ENCODE measurements around the gene TIMP3. TPM values are rescaled to one million over a fixed set of nuclear protein-coding genes. Genes with fewer than 3 reads are reported as not detected.

TIMP3 gene
- total RNA-seq, 1 donor from 2014 or later: not detected

DNA sequence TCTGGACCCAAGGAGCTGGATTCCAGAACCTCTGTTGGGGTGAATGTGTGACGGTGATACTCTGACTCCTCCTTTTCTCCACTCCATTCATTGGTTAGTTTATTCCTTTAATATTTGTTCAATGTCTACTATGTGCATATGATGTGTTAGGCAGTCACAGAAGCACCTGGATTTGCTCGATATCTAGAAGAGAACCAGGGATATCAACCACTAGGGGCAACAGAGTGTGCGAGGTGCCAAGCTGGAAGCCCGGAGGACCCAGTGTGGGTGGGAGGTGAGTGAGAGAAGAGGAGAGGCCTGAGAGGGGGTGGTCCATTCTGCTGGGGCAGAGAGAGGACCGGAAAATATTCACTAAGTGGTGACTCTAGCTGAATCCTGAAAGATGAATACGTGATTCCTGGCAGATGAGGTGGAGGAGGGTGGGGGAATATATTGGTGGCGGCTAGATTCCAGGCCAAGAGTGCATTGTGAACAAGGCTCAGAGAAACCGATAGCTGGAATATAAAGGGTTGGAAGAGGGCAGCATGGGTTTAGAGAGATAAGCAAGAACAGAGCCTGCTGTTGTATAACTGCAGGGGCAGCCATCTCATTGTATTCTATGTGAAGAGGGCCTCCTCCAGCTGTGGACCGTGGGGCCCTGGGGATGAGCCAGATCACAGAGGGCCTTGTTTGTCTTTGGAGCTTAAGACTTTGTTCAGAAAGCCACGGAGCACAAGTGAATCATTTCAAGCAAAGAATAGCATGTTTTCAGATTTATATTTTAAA lies 6.9 kb upstream of the TIMP3 start:
- H3K4me1 Mint-ChIP-seq: peaks cover 5% of the 10 kb centered on the region
- no peak overlapping the region for H3K27ac Mint-ChIP-seq
- H3K27me3 Mint-ChIP-seq: peaks cover 34% of the 10 kb centered on the region
- no peak for DNase-seq
- no peaks in the 10 kb centered on the region for H3K9me3 Mint-ChIP-seq
- H3K36me3 Mint-ChIP-seq (ENCODE audit: low read depth): no peaks in the 10 kb centered on the region
- H3K4me3 Mint-ChIP-seq: no peak overlapping the region
- intact Hi-C loops (cut with micrococcal nuclease): no loop called here

DNA sequence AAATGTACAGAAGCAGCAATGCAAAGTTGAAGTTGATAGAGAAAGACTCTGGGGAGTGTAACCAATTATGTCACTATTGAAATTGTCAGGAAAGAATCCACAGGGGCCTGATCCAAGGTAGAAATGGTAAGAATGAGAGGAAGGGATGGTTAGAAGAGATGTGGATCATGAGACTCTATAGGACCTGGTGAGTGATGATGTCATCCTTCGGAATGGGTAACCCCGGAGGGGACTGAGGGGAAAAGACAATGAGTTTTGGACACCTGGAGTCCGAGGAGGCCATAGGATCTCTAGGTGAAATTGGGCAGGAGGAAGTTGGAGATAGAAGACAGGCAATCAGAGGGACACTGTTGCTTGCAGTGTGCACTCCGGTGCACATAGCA lies 6.3 kb upstream of the TIMP3 start:
- no peak for DNase-seq
- no peak overlapping the region for H3K27ac Mint-ChIP-seq
- H3K4me3 Mint-ChIP-seq: no peak overlapping the region
- H3K4me1 Mint-ChIP-seq: peaks cover 5% of the 10 kb centered on the region
- no peaks in the 10 kb centered on the region for H3K9me3 Mint-ChIP-seq
- H3K27me3 Mint-ChIP-seq: peaks cover 40% of the 10 kb centered on the region
- H3K36me3 Mint-ChIP-seq (ENCODE audit: low read depth): no peaks in the 10 kb centered on the region
- intact Hi-C loops (cut with micrococcal nuclease): no loop called here

DNA sequence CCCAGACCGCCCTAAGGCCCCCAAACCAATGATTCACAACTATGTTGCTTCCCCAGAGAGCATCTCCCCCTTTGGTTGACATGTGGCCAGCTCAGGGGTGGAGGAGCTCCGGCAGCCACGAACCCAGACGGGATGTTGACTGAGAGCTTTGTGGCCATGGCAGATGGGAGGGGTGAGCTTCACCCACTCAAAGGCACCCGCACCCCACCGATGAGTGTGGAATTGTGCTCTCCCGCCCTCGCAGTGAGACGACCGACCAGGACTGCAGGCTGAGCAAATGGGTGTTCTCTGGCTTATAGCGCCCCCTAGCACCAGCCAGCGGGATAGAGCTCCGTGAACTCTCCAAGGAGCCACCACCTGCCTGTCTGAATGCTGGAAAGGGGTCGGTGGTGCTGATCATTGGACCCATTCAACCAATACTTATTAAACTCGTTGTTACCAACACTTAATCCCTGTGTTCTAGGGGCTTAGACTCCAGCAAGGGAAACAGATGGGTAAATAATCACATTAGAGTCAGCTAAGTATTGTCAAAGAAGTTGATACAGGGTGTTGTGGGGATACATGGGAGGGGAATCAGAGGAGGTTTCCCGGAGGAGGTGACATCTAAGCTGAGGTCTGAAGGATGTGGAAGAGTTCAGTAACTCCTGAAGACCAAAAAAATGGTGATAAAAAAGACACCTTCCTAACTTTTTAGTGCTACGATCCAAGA lies 4.5 kb upstream of the TIMP3 start:
- Mint-ChIP-seq H3K9me3 (no peaks in the 10 kb centered on the region), H3K4me1 (peaks cover 5% of the 10 kb centered on the region), H3K4me3 (no peak overlapping the region), H3K27me3 (peaks cover 50% of the 10 kb centered on the region), H3K27ac (no peak overlapping the region), H3K36me3 (ENCODE audit: low read depth) (no peaks in the 10 kb centered on the region)
- DNase-seq: peak; percentile 84
- intact Hi-C loops (cut with micrococcal nuclease): loop anchor here (1.0 kb wide), 2 partner anchors 137 to 268 kb away; no protein-coding TSS in a partner anchor

DNA sequence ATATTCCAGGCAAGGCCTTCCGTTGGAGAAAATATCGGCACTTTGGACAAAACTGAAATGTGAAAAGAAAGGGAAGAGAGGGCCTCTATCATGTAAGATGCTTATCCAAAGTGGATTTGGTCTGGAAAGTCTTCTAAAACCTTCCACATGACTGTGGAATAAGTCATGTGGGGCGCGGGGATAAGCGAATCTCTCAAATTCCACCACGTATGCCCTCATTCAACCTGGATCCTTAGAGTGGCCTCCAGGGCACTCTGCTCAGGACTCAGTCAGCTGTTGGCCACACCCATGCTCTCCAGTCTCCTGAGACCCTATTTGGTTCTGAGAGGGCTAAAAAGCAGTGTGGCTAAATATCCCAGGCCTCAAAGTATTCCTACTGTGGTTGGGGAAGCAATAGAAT lies 2.0 kb upstream of the TIMP3 start:
- H3K9me3 Mint-ChIP-seq: no peaks in the 10 kb centered on the region
- H3K4me3 Mint-ChIP-seq: no peak overlapping the region
- no peak for DNase-seq
- H3K27ac Mint-ChIP-seq: no peak overlapping the region
- H3K36me3 Mint-ChIP-seq (ENCODE audit: low read depth): no peaks in the 10 kb centered on the region
- H3K4me1 Mint-ChIP-seq: peaks cover 7% of the 10 kb centered on the region
- peaks cover 66% of the 10 kb centered on the region for H3K27me3 Mint-ChIP-seq
- intact Hi-C loops (cut with micrococcal nuclease): no loop called here

DNA sequence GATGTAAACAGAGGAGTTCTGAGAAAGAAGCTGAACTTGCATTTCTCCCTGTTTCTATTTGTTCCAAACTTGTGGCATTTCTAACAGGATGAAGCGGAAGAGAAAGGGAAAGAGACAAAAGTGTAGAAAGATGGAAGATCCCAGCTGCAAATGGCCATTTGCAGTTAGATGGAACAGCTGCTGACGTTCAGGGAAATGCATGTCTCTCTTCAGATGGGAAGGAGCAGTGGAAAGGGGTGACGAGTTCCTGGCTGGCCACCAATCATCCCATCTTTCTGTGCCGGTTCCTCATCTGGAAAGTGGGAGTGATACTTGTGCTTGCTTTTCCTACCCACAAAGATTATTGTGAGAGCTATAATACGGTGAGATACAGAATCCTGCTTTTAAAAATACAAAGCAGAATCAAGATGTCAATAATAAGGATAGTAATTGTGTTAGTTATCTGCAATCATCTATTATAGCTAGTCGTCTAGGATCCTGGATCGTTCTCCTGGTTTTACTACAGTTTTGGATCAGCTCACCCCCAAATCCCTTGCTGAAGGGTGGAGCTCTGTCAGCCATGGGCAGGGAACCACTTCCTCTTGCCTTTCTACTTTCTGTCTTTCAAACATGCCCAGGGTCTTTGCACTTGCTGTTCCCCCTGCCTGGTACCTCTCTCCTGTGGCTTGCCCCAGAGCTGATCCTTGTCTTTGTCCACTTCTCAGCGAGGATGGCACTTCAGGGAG lies 1.2 kb upstream of the TIMP3 start:
- intact Hi-C loops (cut with micrococcal nuclease): no loop called here
- Mint-ChIP-seq H3K27me3 (peaks cover 63% of the 10 kb centered on the region), H3K4me1 (peaks cover 7% of the 10 kb centered on the region), H3K36me3 (ENCODE audit: low read depth) (no peaks in the 10 kb centered on the region), H3K27ac (no peak overlapping the region), H3K4me3 (no peak overlapping the region), H3K9me3 (no peaks in the 10 kb centered on the region)
- DNase-seq: no peak

DNA sequence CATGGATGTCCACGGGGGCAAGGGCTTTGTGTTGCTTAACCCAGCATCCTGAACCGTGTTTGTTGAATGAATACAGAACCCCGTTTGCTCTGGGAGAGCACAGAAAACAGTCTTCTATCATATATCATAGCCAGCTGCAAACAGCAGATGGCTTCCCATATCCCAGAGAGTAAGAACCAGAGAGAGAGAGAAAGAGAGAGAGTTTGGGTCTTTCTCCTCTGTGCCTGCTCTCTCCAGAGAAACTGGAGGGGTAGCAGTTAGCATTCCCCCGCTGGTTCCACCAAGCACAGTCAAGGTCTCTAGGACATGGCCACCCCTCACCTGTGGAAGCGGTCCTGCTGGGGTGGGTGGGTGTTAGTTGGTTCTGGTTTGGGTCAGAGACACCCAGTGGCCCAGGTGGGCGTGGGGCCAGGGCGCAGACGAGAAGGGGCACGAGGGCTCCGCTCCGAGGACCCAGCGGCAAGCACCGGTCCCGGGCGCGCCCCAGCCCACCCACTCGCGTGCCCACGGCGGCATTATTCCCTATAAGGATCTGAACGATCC lies 440 bp upstream of the TIMP3 start:
- no peaks in the 10 kb centered on the region for H3K9me3 Mint-ChIP-seq
- no peak for DNase-seq
- H3K27me3 Mint-ChIP-seq: peaks cover 56% of the 10 kb centered on the region
- no peaks in the 10 kb centered on the region for H3K36me3 Mint-ChIP-seq (ENCODE audit: low read depth)
- no peak overlapping the region for H3K27ac Mint-ChIP-seq
- intact Hi-C loops (cut with micrococcal nuclease): no loop called here
- peaks cover 7% of the 10 kb centered on the region for H3K4me1 Mint-ChIP-seq
- no peak overlapping the region for H3K4me3 Mint-ChIP-seq

- H3K36me3 Mint-ChIP-seq (ENCODE audit: low read depth): no peaks in the 10 kb centered on the region
- intact Hi-C loops (cut with micrococcal nuclease): no loop called here
- DNase-seq: no peak
- peaks cover 2% of the 10 kb centered on the region for H3K4me1 Mint-ChIP-seq
- no peaks in the 10 kb centered on the region for H3K9me3 Mint-ChIP-seq
- no peak overlapping the region for H3K27ac Mint-ChIP-seq
- no peak overlapping the region for H3K4me3 Mint-ChIP-seq
- peaks cover 51% of the 10 kb centered on the region for H3K27me3 Mint-ChIP-seq
Measured at GRCh38 chr22:32802237-32802765, 796 bp downstream of the TIMP3 start.

DNA sequence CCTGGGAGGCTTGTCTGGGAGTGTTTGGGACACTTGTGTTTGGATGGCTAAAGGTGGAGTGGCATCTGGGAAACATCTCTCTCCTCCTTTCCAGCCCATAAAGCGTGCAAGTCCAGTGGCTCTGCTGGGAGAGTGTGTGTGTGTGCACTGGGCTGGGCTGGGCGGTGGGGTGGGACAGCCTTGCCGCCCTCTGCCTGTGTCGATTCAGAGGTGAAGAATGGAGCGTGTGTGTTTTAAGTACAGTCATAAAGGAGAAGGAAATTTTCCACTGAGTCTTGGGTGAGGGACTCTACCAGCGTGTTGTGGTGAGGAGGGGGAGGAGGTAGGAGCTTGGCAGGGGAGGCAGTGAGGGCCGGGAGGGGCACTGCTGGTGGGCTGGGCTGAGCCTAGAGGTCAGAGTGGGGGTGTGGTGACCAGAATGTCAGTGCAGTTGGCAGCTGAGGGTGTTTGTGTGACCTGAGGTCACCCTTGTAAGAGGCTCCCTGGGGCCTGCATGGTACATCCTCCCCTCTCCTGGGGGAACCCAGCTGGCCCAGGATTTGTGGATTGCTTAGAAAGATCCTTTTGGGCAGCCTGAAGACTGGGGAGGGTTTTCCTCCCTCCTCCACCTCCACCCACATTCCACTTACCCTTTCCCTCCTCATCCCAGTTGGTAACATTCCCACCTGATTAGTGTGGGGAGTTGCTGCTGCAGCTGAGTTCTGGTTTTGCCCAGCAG lies 1.7 kb downstream of the TIMP3 start:
- no peak for DNase-seq
- H3K4me3 Mint-ChIP-seq: no peak overlapping the region
- intact Hi-C loops (cut with micrococcal nuclease): no loop called here
- H3K27me3 Mint-ChIP-seq: peaks cover 47% of the 10 kb centered on the region
- no peaks in the 10 kb centered on the region for H3K36me3 Mint-ChIP-seq (ENCODE audit: low read depth)
- H3K27ac Mint-ChIP-seq: no peak overlapping the region
- H3K9me3 Mint-ChIP-seq: no peaks in the 10 kb centered on the region
- peaks cover 2% of the 10 kb centered on the region for H3K4me1 Mint-ChIP-seq

DNA sequence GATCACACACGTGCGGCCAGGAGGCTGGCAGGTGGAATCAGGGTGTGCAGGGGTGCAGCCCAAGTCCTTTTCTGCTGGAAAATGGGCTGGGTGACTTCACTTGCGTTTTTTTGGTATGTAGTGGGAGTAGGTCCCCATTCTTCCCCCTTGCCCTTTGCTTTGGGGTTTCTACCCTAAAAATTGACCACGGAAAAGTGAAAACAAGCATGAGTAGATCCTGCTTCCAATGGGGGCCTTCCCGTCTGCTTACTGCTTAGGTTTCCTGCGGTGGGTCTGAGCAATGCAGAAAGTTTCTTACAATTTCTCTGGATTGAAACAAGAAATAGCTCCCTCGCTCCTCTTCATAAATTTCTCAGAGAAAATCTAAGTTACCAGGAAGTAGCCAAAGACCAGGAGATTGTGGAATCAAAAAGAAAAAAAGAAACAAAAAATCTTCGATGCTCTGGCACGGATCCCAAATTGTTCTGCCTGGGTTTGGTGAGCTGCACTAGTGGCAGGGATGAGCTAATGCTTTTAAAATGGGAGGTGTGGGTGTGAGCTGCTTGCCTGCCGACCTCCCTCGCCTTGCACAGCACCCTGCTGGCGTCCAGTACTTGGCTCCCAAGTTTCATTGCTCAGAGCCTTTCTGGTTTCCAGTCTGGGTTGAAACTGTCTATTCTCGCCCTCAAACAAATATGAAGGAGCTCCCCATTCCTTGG lies 2.4 kb downstream of the TIMP3 start:
- H3K27ac Mint-ChIP-seq: no peak overlapping the region
- H3K4me3 Mint-ChIP-seq: no peak overlapping the region
- H3K9me3 Mint-ChIP-seq: no peaks in the 10 kb centered on the region
- no peak for DNase-seq
- intact Hi-C loops (cut with micrococcal nuclease): no loop called here
- H3K36me3 Mint-ChIP-seq (ENCODE audit: low read depth): no peaks in the 10 kb centered on the region
- peaks cover 2% of the 10 kb centered on the region for H3K4me1 Mint-ChIP-seq
- peaks cover 45% of the 10 kb centered on the region for H3K27me3 Mint-ChIP-seq

GRCh38 chr22:32804531-32805360 lies 3.2 kb downstream of the TIMP3 start:
- H3K9me3 Mint-ChIP-seq: no peaks in the 10 kb centered on the region
- DNase-seq: no peak

DNA sequence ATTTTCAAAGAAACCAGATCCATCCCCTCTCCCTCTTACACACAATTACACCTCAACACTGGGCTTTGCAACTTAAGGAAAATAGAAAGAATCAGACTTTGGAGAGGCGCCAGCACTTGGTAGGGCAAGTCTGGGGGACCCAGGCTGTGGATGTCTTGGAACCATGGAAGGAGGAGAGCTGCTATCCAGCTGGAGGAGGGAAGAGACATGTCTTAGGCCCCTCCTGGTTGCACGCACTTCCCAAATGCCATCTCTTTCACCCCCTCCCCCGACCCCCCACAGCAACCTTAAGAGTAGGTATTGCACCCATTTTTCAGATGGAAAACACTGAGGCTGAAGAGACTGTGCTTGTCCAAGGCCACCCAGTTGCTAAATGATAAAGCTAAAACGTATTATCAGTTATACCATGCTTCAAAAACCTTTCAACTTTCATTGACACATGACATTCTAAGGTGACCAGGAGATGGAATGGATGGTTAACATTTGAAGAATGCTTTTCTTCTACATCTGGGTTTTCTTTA lies 3.9 kb downstream of the TIMP3 start:
- H3K36me3 Mint-ChIP-seq (ENCODE audit: low read depth): no peaks in the 10 kb centered on the region

More at GRCh38 chr22:32804531-32805360, 3.2 kb downstream of the TIMP3 start:
- Mint-ChIP-seq H3K27me3 (peaks cover 39% of the 10 kb centered on the region), H3K4me1 (peaks cover 2% of the 10 kb centered on the region), H3K27ac (no peak overlapping the region), H3K36me3 (ENCODE audit: low read depth) (no peaks in the 10 kb centered on the region), H3K4me3 (no peak overlapping the region)
- intact Hi-C loops (cut with micrococcal nuclease): no loop called here

GRCh38 chr22:32806296-32806695 lies 4.8 kb downstream of the TIMP3 start:
- Mint-ChIP-seq H3K27ac (no peak overlapping the region), H3K36me3 (ENCODE audit: low read depth) (no peaks in the 10 kb centered on the region), H3K27me3 (peaks cover 25% of the 10 kb centered on the region), H3K4me1 (peaks cover 2% of the 10 kb centered on the region), H3K9me3 (no peaks in the 10 kb centered on the region), H3K4me3 (no peak overlapping the region)
- DNase-seq: no peak
- intact Hi-C loops (cut with micrococcal nuclease): no loop called here

More for the DNA sequence above, 3.9 kb downstream of the TIMP3 start:
- intact Hi-C loops (cut with micrococcal nuclease): no loop called here
- Mint-ChIP-seq H3K27ac (no peak overlapping the region), H3K27me3 (peaks cover 33% of the 10 kb centered on the region), H3K9me3 (no peaks in the 10 kb centered on the region), H3K4me1 (peaks cover 2% of the 10 kb centered on the region), H3K4me3 (no peak overlapping the region)
- DNase-seq: no peak
